Measurements from ENCODE around the gene RBBP8NL.

RBBP8NL gene

GRCh38 chr20:62400541-62400940 lies 26.8 kb downstream of the RBBP8NL start:
- no peak overlapping the region for H3K4me3 ChIP-seq (ENCODE audit: low read length)
- peaks cover 5% of the 10 kb centered on the region for H3K36me3 ChIP-seq (ENCODE audit: insufficient read depth, low read length)
- peaks cover 2% of the 10 kb centered on the region for H3K4me1 ChIP-seq (ENCODE audit: insufficient read depth, low read length)
- no peaks in the 10 kb centered on the region for H3K9me3 ChIP-seq (ENCODE audit: low read length)
- H3K27me3 ChIP-seq (ENCODE audit: insufficient read depth, low read length) = no peaks in the 10 kb centered on the region
- H2AFZ ChIP-seq (ENCODE audit: low read depth, low read length) = no peak overlapping the region

GRCh38 chr20:62400021-62400420 lies 27.3 kb downstream of the RBBP8NL start:
- H3K9me3 ChIP-seq (ENCODE audit: low read length) = no peaks in the 10 kb centered on the region
- H3K4me1 ChIP-seq (ENCODE audit: insufficient read depth, low read length) = no peaks in the 10 kb centered on the region
- no peak overlapping the region for H3K4me3 ChIP-seq (ENCODE audit: low read length)
- H2AFZ ChIP-seq (ENCODE audit: low read depth, low read length) = no peak overlapping the region
- H3K27me3 ChIP-seq (ENCODE audit: insufficient read depth, low read length) = no peaks in the 10 kb centered on the region
- H3K36me3 ChIP-seq (ENCODE audit: insufficient read depth, low read length) = peaks cover 5% of the 10 kb centered on the region

- Histone ChIP-seq H3K4me3 (ENCODE audit: low read length) (no peak overlapping the region), H3K36me3 (ENCODE audit: insufficient read depth, low read length) (peaks cover 17% of the 10 kb centered on the region), H3K9me3 (ENCODE audit: low read length) (no peaks in the 10 kb centered on the region), H3K27me3 (ENCODE audit: insufficient read depth, low read length) (no peaks in the 10 kb centered on the region), H3K4me1 (ENCODE audit: insufficient read depth, low read length) (no peaks in the 10 kb centered on the region), H2AFZ (ENCODE audit: low read depth, low read length) (no peak overlapping the region)
These were observed 29.1 kb downstream of the RBBP8NL start for GRCh38 chr20:62398120-62398821.

GRCh38 chr20:62396367-62397239 lies 30.7 kb downstream of the RBBP8NL start:
- H3K36me3 ChIP-seq (ENCODE audit: insufficient read depth, low read length) = peaks cover 30% of the 10 kb centered on the region
- H3K4me3 ChIP-seq (ENCODE audit: low read length) = no peak overlapping the region
- H3K9me3 ChIP-seq (ENCODE audit: low read length) = no peaks in the 10 kb centered on the region
- H2AFZ ChIP-seq (ENCODE audit: low read depth, low read length) = no peak overlapping the region
- H3K4me1 ChIP-seq (ENCODE audit: insufficient read depth, low read length) = no peaks in the 10 kb centered on the region
- no peaks in the 10 kb centered on the region for H3K27me3 ChIP-seq (ENCODE audit: insufficient read depth, low read length)

GRCh38 chr20:62395311-62396242 lies 31.8 kb downstream of the RBBP8NL start:
- H2AFZ ChIP-seq (ENCODE audit: low read depth, low read length) = no peak overlapping the region
- no peaks in the 10 kb centered on the region for H3K27me3 ChIP-seq (ENCODE audit: insufficient read depth, low read length)
- no peaks in the 10 kb centered on the region for H3K4me1 ChIP-seq (ENCODE audit: insufficient read depth, low read length)
- no peak overlapping the region for H3K4me3 ChIP-seq (ENCODE audit: low read length)
- H3K9me3 ChIP-seq (ENCODE audit: low read length) = no peaks in the 10 kb centered on the region
- peaks cover 31% of the 10 kb centered on the region for H3K36me3 ChIP-seq (ENCODE audit: insufficient read depth, low read length)

- Histone ChIP-seq H3K36me3 (ENCODE audit: insufficient read depth, low read length) (peaks cover 40% of the 10 kb centered on the region), H3K4me3 (ENCODE audit: low read length) (no peak overlapping the region), H3K4me1 (ENCODE audit: insufficient read depth, low read length) (no peaks in the 10 kb centered on the region), H3K27me3 (ENCODE audit: insufficient read depth, low read length) (no peaks in the 10 kb centered on the region), H3K9me3 (ENCODE audit: low read length) (no peaks in the 10 kb centered on the region), H2AFZ (ENCODE audit: low read depth, low read length) (no peak overlapping the region)
These were observed 32.8 kb downstream of the RBBP8NL start for GRCh38 chr20:62394248-62395245.

GRCh38 chr20:62393830-62394229 lies 33.5 kb downstream of the RBBP8NL start:
- Histone ChIP-seq H3K4me3 (ENCODE audit: low read length) (no peak overlapping the region), H3K36me3 (ENCODE audit: insufficient read depth, low read length) (peaks cover 47% of the 10 kb centered on the region), H3K4me1 (ENCODE audit: insufficient read depth, low read length) (no peaks in the 10 kb centered on the region), H2AFZ (ENCODE audit: low read depth, low read length) (no peak overlapping the region), H3K9me3 (ENCODE audit: low read length) (no peaks in the 10 kb centered on the region), H3K27me3 (ENCODE audit: insufficient read depth, low read length) (no peaks in the 10 kb centered on the region)

GRCh38 chr20:62393335-62393665 lies 34.0 kb downstream of the RBBP8NL start:
- no peak overlapping the region for H2AFZ ChIP-seq (ENCODE audit: low read depth, low read length)
- peaks cover under 1% of the 10 kb centered on the region for H3K4me1 ChIP-seq (ENCODE audit: insufficient read depth, low read length)
- H3K4me3 ChIP-seq (ENCODE audit: low read length) = no peak overlapping the region
- peaks cover 52% of the 10 kb centered on the region for H3K36me3 ChIP-seq (ENCODE audit: insufficient read depth, low read length)
- H3K27me3 ChIP-seq (ENCODE audit: insufficient read depth, low read length) = no peaks in the 10 kb centered on the region
- H3K9me3 ChIP-seq (ENCODE audit: low read length) = no peaks in the 10 kb centered on the region

GRCh38 chr20:62392621-62393334 lies 34.6 kb downstream of the RBBP8NL start:
- peaks cover 57% of the 10 kb centered on the region for H3K36me3 ChIP-seq (ENCODE audit: insufficient read depth, low read length)
- H2AFZ ChIP-seq (ENCODE audit: low read depth, low read length) = no peak overlapping the region
- peaks cover 6% of the 10 kb centered on the region for H3K4me1 ChIP-seq (ENCODE audit: insufficient read depth, low read length)
- H3K4me3 ChIP-seq (ENCODE audit: low read length) = no peak overlapping the region
- no peaks in the 10 kb centered on the region for H3K9me3 ChIP-seq (ENCODE audit: low read length)
- H3K27me3 ChIP-seq (ENCODE audit: insufficient read depth, low read length) = no peaks in the 10 kb centered on the region

- Histone ChIP-seq H3K4me1 (ENCODE audit: insufficient read depth, low read length) (peaks cover 10% of the 10 kb centered on the region), H3K36me3 (ENCODE audit: insufficient read depth, low read length) (peaks cover 59% of the 10 kb centered on the region), H3K4me3 (ENCODE audit: low read length) (no peak overlapping the region), H3K27me3 (ENCODE audit: insufficient read depth, low read length) (no peaks in the 10 kb centered on the region), H3K9me3 (ENCODE audit: low read length) (no peaks in the 10 kb centered on the region), H2AFZ (ENCODE audit: low read depth, low read length) (no peak overlapping the region)
These were observed 35.3 kb downstream of the RBBP8NL start for GRCh38 chr20:62392077-62392418.

- Histone ChIP-seq H3K9me3 (ENCODE audit: low read length) (no peaks in the 10 kb centered on the region), H2AFZ (ENCODE audit: low read depth, low read length) (no peak overlapping the region), H3K27me3 (ENCODE audit: insufficient read depth, low read length) (no peaks in the 10 kb centered on the region), H3K4me3 (ENCODE audit: low read length) (no peak overlapping the region), H3K36me3 (ENCODE audit: insufficient read depth, low read length) (peaks cover 59% of the 10 kb centered on the region), H3K4me1 (ENCODE audit: insufficient read depth, low read length) (peaks cover 10% of the 10 kb centered on the region)
These were observed 35.9 kb downstream of the RBBP8NL start for GRCh38 chr20:62391165-62392076.
